Gastrocnemius medialis (tissue), 4 donors: ENCODE measurements around the gene TRIM15.

Source experiments
- POLR2A ChIP-seq, 2 donors: fragments of 450-650 bp; IDR thresholded peaks; one replicate each; pipeline ENCODE4 v1.6.1; 2017; ENCODE audit warnings: antibody characterized with exemption in 2 of 2, mild to moderate bottlenecking in 2 of 2, moderate library complexity in 2 of 2
- TF ChIP-seq, protein P1 (sequence below), 5 experiments: fragments of 450-650 bp in 3 of 5; fragments of 200-600 bp in 2 of 5; sonication (generic) in 2 of 5; IDR thresholded peaks in 4 of 5; conservative IDR thresholded peaks in 1 of 5; 1 replicate in 4 of 5; 2 replicates in 1 of 5; pipeline ENCODE4 v1.5.1; 2016 to 2019; ENCODE audit warnings: antibody characterized with exemption in 5 of 5, mild to moderate bottlenecking in 3 of 5, moderate library complexity in 3 of 5

DNA sequence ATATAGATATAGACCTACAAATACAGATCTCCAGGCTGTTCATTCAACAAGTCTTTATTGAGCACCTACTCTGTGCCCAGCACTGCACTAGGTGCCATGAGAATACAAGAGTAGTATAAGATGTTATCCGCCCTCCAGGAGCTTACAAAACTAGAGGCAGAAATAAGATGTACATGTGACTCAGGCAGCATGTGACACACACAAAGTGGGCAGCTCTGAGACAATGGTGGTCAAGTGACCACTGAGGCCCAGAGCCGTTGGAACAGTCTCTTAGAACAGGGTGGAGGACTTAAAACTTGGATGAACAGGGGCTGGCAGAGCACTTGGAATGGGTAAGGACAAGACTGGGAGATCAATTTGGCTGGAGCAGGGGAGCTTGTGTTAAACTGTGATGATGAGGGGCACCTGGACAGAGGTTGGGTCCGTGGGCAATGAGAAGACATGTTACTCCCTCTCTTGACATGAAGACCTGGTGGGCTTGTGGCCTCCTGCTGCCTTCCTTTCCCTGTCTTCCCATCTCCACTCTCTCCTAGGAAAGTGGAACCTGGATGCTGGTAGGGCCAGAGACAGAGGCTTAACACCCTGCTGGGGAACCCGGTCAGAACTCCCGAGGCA is 21.2 kb downstream of the TRIM15 start:
- TF ChIP-seq, protein P1, sequence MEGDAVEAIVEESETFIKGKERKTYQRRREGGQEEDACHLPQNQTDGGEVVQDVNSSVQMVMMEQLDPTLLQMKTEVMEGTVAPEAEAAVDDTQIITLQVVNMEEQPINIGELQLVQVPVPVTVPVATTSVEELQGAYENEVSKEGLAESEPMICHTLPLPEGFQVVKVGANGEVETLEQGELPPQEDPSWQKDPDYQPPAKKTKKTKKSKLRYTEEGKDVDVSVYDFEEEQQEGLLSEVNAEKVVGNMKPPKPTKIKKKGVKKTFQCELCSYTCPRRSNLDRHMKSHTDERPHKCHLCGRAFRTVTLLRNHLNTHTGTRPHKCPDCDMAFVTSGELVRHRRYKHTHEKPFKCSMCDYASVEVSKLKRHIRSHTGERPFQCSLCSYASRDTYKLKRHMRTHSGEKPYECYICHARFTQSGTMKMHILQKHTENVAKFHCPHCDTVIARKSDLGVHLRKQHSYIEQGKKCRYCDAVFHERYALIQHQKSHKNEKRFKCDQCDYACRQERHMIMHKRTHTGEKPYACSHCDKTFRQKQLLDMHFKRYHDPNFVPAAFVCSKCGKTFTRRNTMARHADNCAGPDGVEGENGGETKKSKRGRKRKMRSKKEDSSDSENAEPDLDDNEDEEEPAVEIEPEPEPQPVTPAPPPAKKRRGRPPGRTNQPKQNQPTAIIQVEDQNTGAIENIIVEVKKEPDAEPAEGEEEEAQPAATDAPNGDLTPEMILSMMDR (IDR thresholded peaks at IDR 0.05 in 4 of 5, conservative IDR thresholded peaks at IDR 0.05 in 1 of 5) = no peak
- TF ChIP-seq POLR2A (IDR thresholded peaks at IDR 0.05) = no peak
